ENCODE measurements around the gene MCM9.

DNA sequence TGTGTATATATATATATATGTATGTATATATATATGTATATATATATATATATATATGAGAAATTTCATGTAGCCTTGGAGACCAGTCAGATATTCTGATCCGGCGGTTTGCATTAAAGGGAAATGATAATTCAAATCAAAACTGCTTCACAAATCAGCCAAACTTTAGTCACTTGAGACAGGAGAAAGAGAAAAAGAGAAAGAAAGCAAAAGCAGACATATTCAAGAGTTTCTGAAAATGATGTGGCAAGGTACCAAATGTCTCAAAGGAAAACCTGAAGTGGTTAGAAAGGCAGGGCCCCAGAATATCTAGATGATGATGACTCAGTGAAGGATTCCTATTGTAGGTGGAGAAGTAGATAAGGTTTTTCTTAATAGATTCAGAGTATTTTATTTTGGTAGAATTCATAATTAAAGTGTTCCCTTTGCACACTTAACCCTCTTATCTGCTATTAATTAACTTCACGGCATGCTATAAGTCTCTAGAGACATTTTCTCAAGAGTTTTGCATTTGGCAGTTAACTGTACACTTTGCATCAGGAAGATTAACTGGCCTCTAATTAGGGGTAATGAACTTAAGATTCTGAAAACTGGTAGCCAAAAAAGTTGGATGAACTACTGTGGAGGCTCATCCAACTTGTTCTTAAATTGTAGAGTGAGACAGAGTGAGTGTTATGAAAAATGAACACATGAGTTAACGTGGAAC lies 91.1 kb downstream of the MCM9 start:
- TF ChIP-seq POLR2A (IDR thresholded peaks at IDR 0.05) (no peak), EP300 (IDR thresholded peaks at IDR 0.05) (no peak)
- TF ChIP-seq, protein P1, sequence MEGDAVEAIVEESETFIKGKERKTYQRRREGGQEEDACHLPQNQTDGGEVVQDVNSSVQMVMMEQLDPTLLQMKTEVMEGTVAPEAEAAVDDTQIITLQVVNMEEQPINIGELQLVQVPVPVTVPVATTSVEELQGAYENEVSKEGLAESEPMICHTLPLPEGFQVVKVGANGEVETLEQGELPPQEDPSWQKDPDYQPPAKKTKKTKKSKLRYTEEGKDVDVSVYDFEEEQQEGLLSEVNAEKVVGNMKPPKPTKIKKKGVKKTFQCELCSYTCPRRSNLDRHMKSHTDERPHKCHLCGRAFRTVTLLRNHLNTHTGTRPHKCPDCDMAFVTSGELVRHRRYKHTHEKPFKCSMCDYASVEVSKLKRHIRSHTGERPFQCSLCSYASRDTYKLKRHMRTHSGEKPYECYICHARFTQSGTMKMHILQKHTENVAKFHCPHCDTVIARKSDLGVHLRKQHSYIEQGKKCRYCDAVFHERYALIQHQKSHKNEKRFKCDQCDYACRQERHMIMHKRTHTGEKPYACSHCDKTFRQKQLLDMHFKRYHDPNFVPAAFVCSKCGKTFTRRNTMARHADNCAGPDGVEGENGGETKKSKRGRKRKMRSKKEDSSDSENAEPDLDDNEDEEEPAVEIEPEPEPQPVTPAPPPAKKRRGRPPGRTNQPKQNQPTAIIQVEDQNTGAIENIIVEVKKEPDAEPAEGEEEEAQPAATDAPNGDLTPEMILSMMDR (IDR thresholded peaks at IDR 0.05) = no peak
